Mesendoderm (in vitro differentiated cells): ENCODE data around the gene ACOXL.

ENCODE experiments used
- DNase-seq: peaks from one replicate; pipeline ENCODE4 v3.0.0; 2013
- H2AK5ac ChIP-seq: 2 replicates; pipeline ENCODE4 v1.6.1; 2013; ENCODE audit warnings: low read length, inconsistent platforms
- H2BK120ac ChIP-seq: 2 replicates; pipeline ENCODE4 v1.6.1; 2013; ENCODE audit warnings: low read depth, mild to moderate bottlenecking, low read length, moderate library complexity, mixed read lengths
- H2BK15ac ChIP-seq: replicated peaks from 2 replicates; pipeline ENCODE4 v1.6.1; 2013; ENCODE audit warnings: low read depth, mild to moderate bottlenecking, moderate library complexity
- H2BK5ac ChIP-seq: 2 replicates; pipeline ENCODE4 v1.6.1; 2013; ENCODE audit warnings: low read length, inconsistent platforms
- H3K18ac ChIP-seq: 2 replicates; pipeline ENCODE4 v1.6.1; 2013; ENCODE audit warnings: mild to moderate bottlenecking, low read length, mixed read lengths
- H3K23ac ChIP-seq: one replicate; pipeline ENCODE4 v1.6.1; 2013; ENCODE audit warnings: low read length
- H3K27ac ChIP-seq: 2 replicates; pipeline ENCODE4 v1.5.1; 2013; ENCODE audit warnings: low read depth, mild to moderate bottlenecking, inconsistent platforms, low read length, moderate library complexity
- H3K27me3 ChIP-seq: 2 replicates; pipeline ENCODE4 v1.6.1; 2013; ENCODE audit warnings: low read length, control low read depth, mild to moderate bottlenecking, inconsistent platforms; ENCODE audit not compliant: insufficient read depth, poor library complexity
- H3K36me3 ChIP-seq: 2 replicates; pipeline ENCODE4 v1.6.1; 2013; ENCODE audit warnings: low read length, inconsistent platforms; ENCODE audit not compliant: control insufficient read depth, insufficient read depth
- H3K4ac ChIP-seq: one replicate; pipeline ENCODE4 v1.6.1; 2013; ENCODE audit warnings: low read depth, mild to moderate bottlenecking, low read length, moderate library complexity
- H3K4me1 ChIP-seq: 2 replicates; pipeline ENCODE4 v1.6.1; 2013; ENCODE audit warnings: low read depth, low read length, inconsistent platforms; ENCODE audit not compliant: control insufficient read depth
- H3K4me2 ChIP-seq: 2 replicates; pipeline ENCODE4 v1.6.1; 2013; ENCODE audit warnings: low read length
- H3K4me3 ChIP-seq: 2 replicates; pipeline ENCODE4 v1.5.1; 2013; ENCODE audit warnings: mild to moderate bottlenecking, low read length
- H3K56ac ChIP-seq: one replicate; pipeline ENCODE4 v1.6.1; 2013; ENCODE audit warnings: low read length
- H3K79me1 ChIP-seq: 2 replicates; pipeline ENCODE4 v1.6.1; 2013; ENCODE audit warnings: low read length, inconsistent platforms
- H3K79me2 ChIP-seq: 2 replicates; pipeline ENCODE4 v1.6.1; 2013; ENCODE audit warnings: mild to moderate bottlenecking, low read length; ENCODE audit not compliant: control insufficient read depth, insufficient read depth
- H3K9ac ChIP-seq: 2 replicates; pipeline ENCODE4 v1.6.1; 2013; ENCODE audit warnings: low read length, inconsistent platforms
- H4K5ac ChIP-seq: one replicate; pipeline ENCODE4 v1.6.1; 2013; ENCODE audit warnings: low read length
- H4K8ac ChIP-seq: one replicate; pipeline ENCODE4 v1.6.1; 2013; ENCODE audit warnings: low read depth, mild to moderate bottlenecking, control low read depth, low read length, moderate library complexity
- WGBS: extraction: QIAGEN DNeasy Blood & Tissue Kit; methylation state at CpG from one replicate; pipeline ENCODE4 v1.1.7; 2013; ENCODE audit warnings: low lambda C conversion rate, missing lambda C conversion rate; ENCODE audit not compliant: insufficient coverage; ENCODE audit errors: extremely low coverage; 5-methylcytosine and 5-hydroxymethylcytosine counted together

The ACOXL gene

DNA sequence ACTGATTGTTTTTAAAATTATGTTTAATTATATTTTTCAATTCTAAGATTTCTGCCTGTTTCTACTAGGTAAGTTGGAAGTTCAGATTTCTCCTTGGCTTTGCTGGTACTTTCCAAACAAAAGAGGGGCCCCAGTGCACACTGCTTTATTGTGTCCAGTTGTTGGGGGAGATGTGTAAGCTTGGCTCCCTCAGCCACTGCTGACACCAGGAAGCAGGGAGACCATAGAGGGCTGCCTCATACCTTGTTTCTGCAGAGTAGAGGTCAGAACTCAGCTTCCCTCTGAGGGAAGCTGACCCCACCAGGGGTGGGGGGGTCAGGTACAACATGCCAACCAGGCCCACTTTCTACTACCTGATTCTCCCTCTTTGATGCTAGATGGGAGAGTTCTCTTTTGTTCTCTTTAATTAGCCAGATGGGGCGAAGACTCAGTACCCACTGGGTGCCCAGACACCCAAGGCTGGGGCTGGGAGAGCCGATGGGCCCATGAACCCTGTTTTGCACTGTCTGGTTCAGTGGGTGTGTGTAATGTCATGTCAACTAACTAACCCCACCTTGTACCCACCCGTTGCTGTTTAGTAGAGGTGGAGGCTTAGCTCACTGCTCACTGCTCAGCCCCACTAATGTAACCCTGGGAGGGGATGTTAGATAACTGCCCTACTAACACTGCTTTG lies 403.0 kb downstream of the ACOXL start:
- Histone ChIP-seq H3K4me3 (no peak overlapping the region), H3K56ac (no peak overlapping the region), H3K27me3 (no peaks in the 10 kb centered on the region), H3K23ac (no peak overlapping the region), H2BK5ac (no peak overlapping the region), H2BK15ac (no peak overlapping the region), H2AK5ac (no peak overlapping the region), H3K4ac (no peak overlapping the region), H3K27ac (no peak overlapping the region), H3K4me2 (no peak overlapping the region), H3K36me3 (no peaks in the 10 kb centered on the region), H3K79me1 (peaks cover 6% of the 10 kb centered on the region), H3K18ac (no peak overlapping the region), H3K9ac (no peak overlapping the region), H4K8ac (no peak overlapping the region), H3K4me1 (no peaks in the 10 kb centered on the region), H3K79me2 (no peaks in the 10 kb centered on the region), H2BK120ac (no peak overlapping the region), H4K5ac (no peak overlapping the region)
- no CpG with 5 or more reads among the region's 3 CpGs for WGBS
- no peak for DNase-seq

DNA sequence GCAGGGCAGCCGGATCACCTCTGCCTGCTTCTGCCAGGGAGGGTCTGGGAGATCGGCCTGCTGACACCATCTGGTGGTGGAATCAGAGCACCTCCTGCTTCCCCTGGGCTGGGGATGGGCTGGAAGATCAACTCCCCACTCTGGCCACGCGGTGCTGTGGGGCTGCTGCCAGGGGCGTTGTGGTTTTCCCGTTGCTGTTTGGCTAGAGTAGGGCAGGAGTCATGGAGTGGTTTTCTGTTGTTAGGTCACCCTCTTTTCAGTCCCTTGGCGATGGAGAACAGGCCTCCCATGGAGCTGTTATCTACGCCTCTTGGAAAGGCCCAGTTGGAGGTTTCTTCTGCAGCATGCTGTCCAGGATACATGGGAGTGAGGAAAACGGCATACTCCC lies 403.5 kb downstream of the ACOXL start:
- H3K4ac ChIP-seq: no peak overlapping the region
- H2BK5ac ChIP-seq: no peak overlapping the region
- H2AK5ac ChIP-seq: no peak overlapping the region
- no peak overlapping the region for H4K8ac ChIP-seq
- H3K27me3 ChIP-seq: no peaks in the 10 kb centered on the region
- peaks cover 7% of the 10 kb centered on the region for H3K79me1 ChIP-seq
- no peak overlapping the region for H2BK120ac ChIP-seq
- WGBS: no CpG with 5 or more reads among the region's 9 CpGs
- H3K4me3 ChIP-seq: no peak overlapping the region
- H3K27ac ChIP-seq: no peak overlapping the region
- no peaks in the 10 kb centered on the region for H3K4me1 ChIP-seq
- H3K23ac ChIP-seq: no peak overlapping the region
- H3K4me2 ChIP-seq: no peak overlapping the region
- no peak overlapping the region for H3K9ac ChIP-seq
- no peaks in the 10 kb centered on the region for H3K79me2 ChIP-seq
- H3K36me3 ChIP-seq: no peaks in the 10 kb centered on the region
- H4K5ac ChIP-seq: no peak overlapping the region
- H2BK15ac ChIP-seq: no peak overlapping the region
- no peak overlapping the region for H3K18ac ChIP-seq
- H3K56ac ChIP-seq: no peak overlapping the region
- peak; percentile 61 for DNase-seq

DNA sequence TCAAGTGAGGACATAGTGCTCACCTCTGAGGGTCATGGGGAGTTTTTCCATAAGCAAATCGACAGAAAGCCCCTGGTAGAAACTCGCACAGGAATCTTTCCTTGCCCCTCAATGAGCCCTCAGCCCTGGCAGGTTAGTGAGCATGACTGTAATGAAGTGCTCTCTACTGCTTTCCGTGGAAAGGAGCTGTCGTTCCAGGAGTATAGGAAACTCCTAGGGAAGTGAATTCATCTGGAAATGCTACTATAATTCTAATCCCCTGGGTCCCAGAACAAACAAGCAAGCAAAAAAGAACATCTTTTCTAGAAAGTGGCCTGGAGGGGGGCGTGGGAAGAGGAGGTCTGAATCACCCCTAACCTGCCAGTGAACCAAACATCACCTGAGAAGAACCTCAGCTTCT lies 406.5 kb downstream of the ACOXL start:
- no peak overlapping the region for H3K4me3 ChIP-seq
- H3K27ac ChIP-seq: no peak overlapping the region
- H3K18ac ChIP-seq: no peak overlapping the region
- no peak for DNase-seq
- no peak overlapping the region for H3K9ac ChIP-seq
- WGBS: no CpG with 5 or more reads among the region's 5 CpGs
- H3K27me3 ChIP-seq: no peaks in the 10 kb centered on the region
- no peak overlapping the region for H3K4me2 ChIP-seq
- H3K23ac ChIP-seq: no peak overlapping the region
- H2BK5ac ChIP-seq: no peak overlapping the region
- H3K79me2 ChIP-seq: no peaks in the 10 kb centered on the region
- H4K8ac ChIP-seq: no peak overlapping the region
- H2BK120ac ChIP-seq: no peak overlapping the region
- H2AK5ac ChIP-seq: no peak overlapping the region
- H3K4me1 ChIP-seq: no peaks in the 10 kb centered on the region
- H4K5ac ChIP-seq: no peak overlapping the region
- no peaks in the 10 kb centered on the region for H3K36me3 ChIP-seq
- peaks cover 8% of the 10 kb centered on the region for H3K79me1 ChIP-seq
- H3K56ac ChIP-seq: no peak overlapping the region
- H2BK15ac ChIP-seq: no peak overlapping the region
- H3K4ac ChIP-seq: no peak overlapping the region

DNA sequence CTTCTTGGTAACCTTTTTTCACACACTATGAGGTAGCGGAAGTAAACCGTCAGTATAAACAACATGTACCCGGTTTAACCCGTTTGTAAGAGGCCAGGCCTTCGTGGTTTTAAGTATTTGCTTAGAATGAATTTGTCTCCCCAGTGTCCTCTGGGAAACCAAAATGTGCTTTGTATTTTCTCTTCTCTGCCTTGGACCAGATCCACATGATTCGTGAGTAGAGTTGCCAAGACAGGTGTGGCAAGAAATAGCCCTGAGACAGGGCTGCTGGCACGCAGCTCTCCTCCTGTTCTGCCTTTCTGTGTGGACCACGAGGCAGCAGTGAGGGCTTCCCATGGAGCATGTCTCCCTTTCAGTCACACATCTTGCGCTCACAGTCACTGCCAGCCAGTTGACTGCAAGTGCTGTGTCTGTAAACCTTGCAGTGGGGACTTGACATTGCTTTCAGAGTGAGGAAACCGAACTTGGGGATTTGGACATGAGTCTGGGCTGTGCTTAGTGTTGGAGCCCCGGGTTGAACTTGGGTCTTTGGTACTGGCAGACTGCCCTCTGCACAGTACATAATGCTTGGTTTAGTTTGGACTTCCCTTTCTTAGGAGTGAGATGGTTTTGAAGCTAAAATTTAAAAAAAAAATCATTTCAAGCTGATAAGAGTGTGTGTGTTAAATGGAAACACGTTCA lies 407.4 kb downstream of the ACOXL start:
- Histone ChIP-seq H3K4ac (no peak overlapping the region), H2BK120ac (no peak overlapping the region), H3K27me3 (no peaks in the 10 kb centered on the region), H3K4me1 (no peaks in the 10 kb centered on the region), H3K36me3 (no peaks in the 10 kb centered on the region), H3K27ac (no peak overlapping the region), H3K18ac (no peak overlapping the region), H4K5ac (no peak overlapping the region), H3K79me2 (no peaks in the 10 kb centered on the region), H2BK15ac (no peak overlapping the region), H3K56ac (no peak overlapping the region), H3K4me3 (no peak overlapping the region), H3K23ac (no peak overlapping the region), H3K9ac (no peak overlapping the region), H2AK5ac (no peak overlapping the region), H3K4me2 (no peak overlapping the region), H2BK5ac (no peak overlapping the region), H4K8ac (no peak overlapping the region), H3K79me1 (peaks cover 8% of the 10 kb centered on the region)
- DNase-seq: no peak
- no CpG with 5 or more reads among the region's 12 CpGs for WGBS

DNA sequence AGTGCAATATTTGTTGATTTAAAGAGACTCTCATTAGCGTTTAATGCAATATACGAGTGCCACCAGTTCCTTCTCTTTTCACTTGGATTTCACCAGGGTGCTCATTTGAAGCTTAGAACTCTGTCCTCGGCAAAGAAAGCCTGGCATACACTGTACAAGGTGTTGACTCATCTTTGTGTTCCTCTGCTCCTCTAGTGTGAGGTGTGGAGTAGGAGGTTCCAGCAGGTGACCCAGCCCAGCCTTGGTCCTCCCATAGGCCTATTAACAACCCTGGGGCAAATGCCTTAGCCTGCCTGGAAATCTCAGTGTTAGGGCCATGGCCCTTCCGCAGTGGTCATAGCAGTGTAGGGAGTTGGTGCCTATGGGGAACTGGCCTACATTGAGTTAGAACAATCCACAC lies 408.4 kb downstream of the ACOXL start:
- Histone ChIP-seq H3K27me3 (no peaks in the 10 kb centered on the region), H3K18ac (no peak overlapping the region), H4K8ac (no peak overlapping the region), H3K79me2 (no peaks in the 10 kb centered on the region), H3K23ac (no peak overlapping the region), H3K4me3 (no peak overlapping the region), H3K4ac (no peak overlapping the region), H2BK15ac (no peak overlapping the region), H3K56ac (no peak overlapping the region), H3K36me3 (no peaks in the 10 kb centered on the region), H3K9ac (no peak overlapping the region), H3K79me1 (peaks cover 3% of the 10 kb centered on the region), H2AK5ac (no peak overlapping the region), H3K4me2 (no peak overlapping the region), H2BK120ac (no peak overlapping the region), H3K27ac (no peak overlapping the region), H2BK5ac (no peak overlapping the region), H4K5ac (no peak overlapping the region), H3K4me1 (no peaks in the 10 kb centered on the region)
- WGBS: no CpG with 5 or more reads among the region's 4 CpGs
- DNase-seq: no peak

DNA sequence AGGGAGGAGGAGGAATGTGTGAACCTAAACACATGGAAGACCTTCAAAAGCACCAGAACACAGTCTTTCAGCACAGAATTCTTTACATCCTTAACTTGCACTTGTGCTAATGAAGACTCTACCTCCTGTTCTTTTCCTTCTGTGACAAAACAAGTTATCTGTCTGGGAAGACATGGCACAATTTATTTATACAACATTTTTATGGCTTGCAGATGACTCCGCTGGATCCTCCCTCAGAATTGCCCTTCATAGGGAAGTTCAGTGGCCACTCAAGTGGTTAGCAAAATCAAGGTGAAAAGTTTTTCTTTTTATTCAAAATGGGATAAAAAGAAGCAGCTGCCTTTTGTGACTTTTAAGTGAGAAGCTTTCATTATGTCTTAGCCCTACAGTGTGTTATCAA lies 409.7 kb downstream of the ACOXL start:
- WGBS: no CpG with 5 or more reads among the region's 1 CpG
- H3K79me1 ChIP-seq: peaks cover 3% of the 10 kb centered on the region
- H3K56ac ChIP-seq: no peak overlapping the region
- H3K18ac ChIP-seq: no peak overlapping the region
- no peak overlapping the region for H2BK5ac ChIP-seq
- no peak overlapping the region for H2BK120ac ChIP-seq
- H3K4me1 ChIP-seq: no peaks in the 10 kb centered on the region
- no peak overlapping the region for H3K27ac ChIP-seq
- no peak overlapping the region for H3K4me2 ChIP-seq
- no peak overlapping the region for H4K5ac ChIP-seq
- no peak overlapping the region for H4K8ac ChIP-seq
- no peak overlapping the region for H3K9ac ChIP-seq
- no peak overlapping the region for H3K23ac ChIP-seq
- H2BK15ac ChIP-seq: no peak overlapping the region
- H3K4me3 ChIP-seq: no peak overlapping the region
- H2AK5ac ChIP-seq: no peak overlapping the region
- no peaks in the 10 kb centered on the region for H3K27me3 ChIP-seq
- H3K4ac ChIP-seq: no peak overlapping the region
- DNase-seq: no peak
- H3K79me2 ChIP-seq: no peaks in the 10 kb centered on the region
- H3K36me3 ChIP-seq: no peaks in the 10 kb centered on the region
